ENCODE data around the gene TMEM91. TPM values are rescaled to one million over a fixed set of nuclear protein-coding genes. Genes with fewer than 3 reads are reported as not detected.

TMEM91 gene
- total and polyA plus RNA-seq, 2 of the 8 experiments (the other 6 are each of a cell fraction or from before 2014, with no cell fraction given), result 5.3 to 7.4 TPM

GRCh38 chr19:41397086-41398049, 21.0 kb downstream of the TMEM91 start, which contains the start of the genes BCKDHA and EXOSC5 (continued):
- no peak for TF ChIP-seq GTF2F1 (IDR thresholded peaks at IDR 0.05; ENCODE audit: borderline replicate concordance, low read depth, low read length)
- TF ChIP-seq SP4 (IDR thresholded peaks at IDR 0.05; ENCODE audit: low read length), result peak; percentile 99
- peak; percentile 85 for TF ChIP-seq ASH2L (IDR thresholded peaks at IDR 0.05; ENCODE audit: low read length)
- no peak for TF ChIP-seq SIRT6 (IDR thresholded peaks at IDR 0.05; ENCODE audit: low read length)
- TF ChIP-seq ATF3 (IDR thresholded peaks at IDR 0.05; ENCODE audit: insufficient read depth, low read depth, low read length), result peak; percentile 53; the same call in 1 of the 2 replicates
- TF ChIP-seq TCF12 (IDR thresholded peaks at IDR 0.05; ENCODE audit: low read depth, low read length), result no peak
- peak; percentile 93 for TF ChIP-seq E2F6 (IDR thresholded peaks at IDR 0.05)
- no peak for TF ChIP-seq JUN (IDR thresholded peaks at IDR 0.05; ENCODE audit: low read depth, low read length)
- peak; percentile 99 for TF ChIP-seq SAP30 (IDR thresholded peaks at IDR 0.05; ENCODE audit: insufficient read depth, insufficient replicate concordance, low read length)
- peak; percentile 78; the same call in 1 of the 2 replicates for TF ChIP-seq RBBP5 (IDR thresholded peaks at IDR 0.05; ENCODE audit: borderline replicate concordance, low read depth, low read length)
- peak; percentile 34 for TF ChIP-seq KDM4A (IDR thresholded peaks at IDR 0.05; ENCODE audit: low read depth, low read length, severe bottlenecking)
- peak; percentile 99 to 100 for TF ChIP-seq SIN3A (conservative IDR thresholded peaks at IDR 0.05 in 1 of 2, IDR thresholded peaks at IDR 0.05 in 1 of 2; ENCODE audit: low read depth in 1 of 2, low read length in 2 of 2)
- no peak for TF ChIP-seq BRCA1 (IDR thresholded peaks at IDR 0.05; ENCODE audit: low read depth, low read length)
- TF ChIP-seq BCL11A (IDR thresholded peaks at IDR 0.05; ENCODE audit: low read depth in 2 of 2, low read length in 2 of 2), result no peak
- TF ChIP-seq RAD21 (IDR thresholded peaks at IDR 0.05 in 1 of 2, conservative IDR thresholded peaks at IDR 0.05 in 1 of 2; ENCODE audit: low read depth in 2 of 2, low read length in 2 of 2), result no peak
- TF ChIP-seq SIX5 (IDR thresholded peaks at IDR 0.05; ENCODE audit: low read depth, low read length), result no peak
- TF ChIP-seq POLR2A (IDR thresholded peaks at IDR 0.05; ENCODE audit: control extremely low read depth in 1 of 2, low read depth in 2 of 2, low read length in 2 of 2), result peak; percentile 47 to 62
- no peak for TF ChIP-seq NANOG (IDR thresholded peaks at IDR 0.05; ENCODE audit: insufficient read depth, low read depth, low read length, poor library complexity, severe bottlenecking)
- TF ChIP-seq EZH2 (IDR thresholded peaks at IDR 0.05; ENCODE audit: low read depth, low read length, severe bottlenecking), result no peak
- TF ChIP-seq ZNF274 (IDR thresholded peaks at IDR 0.05; ENCODE audit: borderline replicate concordance, extremely low read depth, low read length), result no peak
- peak; percentile 39 for TF ChIP-seq TAF7 (optimal IDR thresholded peaks at IDR 0.05; ENCODE audit: borderline replicate concordance, low read depth, low read length)

Measured in H1 (cell line).